Activated CD4-positive, CD25-positive, alpha-beta regulatory T cell treated with anti-CD3 and anti-CD28 coated beads, Interleukin-2, amount 50 U/mL, for 16 hours (primary cell): Measurements from ENCODE around the gene LRRC47.
"Not testable (repeated sequence)": the region's sequence is repeated elsewhere in the genome, so short reads cannot be mapped to it uniquely, and the experiment has no call there.

Experiments
- DNase-seq: peaks from one replicate; pipeline ENCODE4 v3.0.0-alpha.2; 2020; ENCODE audit warnings: low read depth, low spot score

The LRRC47 gene

GRCh38 chr1:3816331-3817137 lies 20.2 kb upstream of the LRRC47 start:
- DNase-seq, result no peak

GRCh38 chr1:3814771-3815561 lies 18.7 kb upstream of the LRRC47 start:
- DNase-seq, result no peak

GRCh38 chr1:3814065-3814464 lies 17.8 kb upstream of the LRRC47 start:
- no peak for DNase-seq

- no peak for DNase-seq
Measured at GRCh38 chr1:3811595-3811911, 15.3 kb upstream of the LRRC47 start.

GRCh38 chr1:3810149-3810761 lies 14.0 kb upstream of the LRRC47 start:
- not testable (repeated sequence) for DNase-seq

GRCh38 chr1:3809680-3810079 lies 13.4 kb upstream of the LRRC47 start:
- no peak for DNase-seq

- no peak for DNase-seq
Measured at GRCh38 chr1:3807769-3808168, 11.5 kb upstream of the LRRC47 start.

- DNase-seq, result no peak
Measured at GRCh38 chr1:3805038-3805437, 8.7 kb upstream of the LRRC47 start.

- not testable (repeated sequence) for DNase-seq
Measured at GRCh38 chr1:3804627-3804944, 8.3 kb upstream of the LRRC47 start.

GRCh38 chr1:3803905-3804626 lies 7.8 kb upstream of the LRRC47 start:
- no peak for DNase-seq

GRCh38 chr1:3800795-3801194 lies 4.5 kb upstream of the LRRC47 start:
- DNase-seq, result not testable (repeated sequence)

GRCh38 chr1:3799976-3800685 lies 3.8 kb upstream of the LRRC47 start:
- DNase-seq, result no peak

GRCh38 chr1:3795453-3796214 lies 664 bp downstream of the LRRC47 start:
- DNase-seq, result no peak

GRCh38 chr1:3790952-3791351 lies 5.3 kb downstream of the LRRC47 start:
- DNase-seq, result no peak

GRCh38 chr1:3790500-3790923 lies 5.8 kb downstream of the LRRC47 start:
- no peak for DNase-seq

- DNase-seq, result no peak
Measured at GRCh38 chr1:3789421-3790300, 6.6 kb downstream of the LRRC47 start.

- DNase-seq, result no peak
Measured at GRCh38 chr1:3788756-3789420, 7.4 kb downstream of the LRRC47 start.

GRCh38 chr1:3787745-3788605 lies 8.3 kb downstream of the LRRC47 start:
- DNase-seq, result no peak
